MCF 10A (cell line): Measurements from ENCODE around the gene PARD3. TPM values are rescaled to one million over a fixed set of nuclear protein-coding genes. Genes with fewer than 3 reads are reported as not detected.

ENCODE experiments used
- BruUV-seq: library from RNA; stranded (reverse); fragments of 400-500 nt; replicated peaks from 2 replicates; lab custom pipeline; 2021; lab: Mats Ljungman, UMichigan
- CTCF ChIA-PET: fragments of 300-600 bp; sonication (Branson Sonifier 250); formaldehyde crosslinking; extraction: SDS; loops from one replicate; lab custom pipeline; 2021; ENCODE audit warnings: antibody characterized with exemption, inconsistent platforms; lab: Yijun Ruan, JAX
- POLR2A ChIA-PET: fragments of 300-600, 350-650 bp; sonication (Branson Sonifier 250); formaldehyde crosslinking; extraction: SDS; loops from one replicate; lab custom pipeline; 2020; ENCODE audit warnings: antibody characterized with exemption, inconsistent platforms; lab: Yijun Ruan, JAX
- DNase-seq: peaks from one replicate; pipeline ENCODE4 v3.0.0-alpha.2; 2018; ENCODE audit not compliant: unreplicated experiment
- H3K27ac Mint-ChIP-seq: one replicate; pipeline ENCODE4 v1.8.0; 2022; ENCODE audit warnings: mild to moderate bottlenecking, low read depth, mixed read lengths; ENCODE audit not compliant: unreplicated experiment
- H3K27me3 Mint-ChIP-seq: one replicate; pipeline ENCODE4 v1.8.0; 2022; ENCODE audit warnings: mixed read lengths; ENCODE audit not compliant: insufficient read depth, unreplicated experiment
- H3K36me3 Mint-ChIP-seq: one replicate; pipeline ENCODE4 v1.8.0; 2022; ENCODE audit warnings: mild to moderate bottlenecking, moderate library complexity, mixed read lengths; ENCODE audit not compliant: insufficient read depth, unreplicated experiment
- H3K4me1 Mint-ChIP-seq: one replicate; pipeline ENCODE4 v1.8.0; 2022; ENCODE audit warnings: mixed read lengths; ENCODE audit not compliant: insufficient read depth, unreplicated experiment
- H3K4me3 Mint-ChIP-seq: one replicate; pipeline ENCODE4 v1.8.0; 2022; ENCODE audit warnings: mild to moderate bottlenecking, moderate library complexity, mixed read lengths; ENCODE audit not compliant: unreplicated experiment
- H3K9me3 Mint-ChIP-seq: one replicate; pipeline ENCODE4 v1.8.0; 2022; ENCODE audit warnings: mixed read lengths; ENCODE audit not compliant: unreplicated experiment
- intact Hi-C: fragments of 100-400 bp; cut with micrococcal nuclease; formaldehyde crosslinking; loops from 2 replicates; pipeline ENCODE4 v1.14.1; 2022
- total RNA-seq: library from RNA; stranded (reverse); gene quantifications from 2 replicates; pipeline ENCODE4 v1.2.3, GENCODE V29; 2022
- TF ChIP-seq, protein P1 (sequence below): fragments of 200-600 bp; IDR thresholded peaks from one replicate; pipeline ENCODE4 v1.8.0; 2022; ENCODE audit warnings: antibody characterized with exemption, mild to moderate bottlenecking; ENCODE audit not compliant: unreplicated experiment

Gene PARD3
- total RNA-seq, 1 experiment from 2014 or later = 70.0 TPM

DNA sequence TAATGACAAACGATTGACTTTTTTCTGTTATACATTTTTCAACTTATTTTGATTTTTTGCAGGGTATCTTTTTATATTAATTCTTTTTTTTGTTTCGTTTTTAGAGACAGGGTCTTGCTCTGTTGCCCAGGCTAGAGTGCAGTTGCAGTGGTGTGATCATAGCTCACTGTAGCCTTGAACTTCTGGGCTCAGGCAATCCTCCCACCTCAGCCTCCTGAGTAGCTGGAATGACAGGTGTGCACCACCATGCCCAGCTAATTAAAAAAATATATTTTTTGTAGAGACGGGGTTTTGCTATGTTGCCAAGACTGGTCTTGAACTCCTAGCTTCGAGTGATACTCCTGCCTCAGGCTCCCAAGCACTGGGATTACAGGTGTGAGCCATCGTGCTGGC is 601.3 kb downstream of the PARD3 start:
- no peak overlapping the region for H3K4me3 Mint-ChIP-seq
- no TSS peak for BruUV-seq
- H3K9me3 Mint-ChIP-seq = no peaks in the 10 kb centered on the region
- peaks cover 12% of the 10 kb centered on the region for H3K36me3 Mint-ChIP-seq
- no peak for DNase-seq
- TF ChIP-seq, protein P1, sequence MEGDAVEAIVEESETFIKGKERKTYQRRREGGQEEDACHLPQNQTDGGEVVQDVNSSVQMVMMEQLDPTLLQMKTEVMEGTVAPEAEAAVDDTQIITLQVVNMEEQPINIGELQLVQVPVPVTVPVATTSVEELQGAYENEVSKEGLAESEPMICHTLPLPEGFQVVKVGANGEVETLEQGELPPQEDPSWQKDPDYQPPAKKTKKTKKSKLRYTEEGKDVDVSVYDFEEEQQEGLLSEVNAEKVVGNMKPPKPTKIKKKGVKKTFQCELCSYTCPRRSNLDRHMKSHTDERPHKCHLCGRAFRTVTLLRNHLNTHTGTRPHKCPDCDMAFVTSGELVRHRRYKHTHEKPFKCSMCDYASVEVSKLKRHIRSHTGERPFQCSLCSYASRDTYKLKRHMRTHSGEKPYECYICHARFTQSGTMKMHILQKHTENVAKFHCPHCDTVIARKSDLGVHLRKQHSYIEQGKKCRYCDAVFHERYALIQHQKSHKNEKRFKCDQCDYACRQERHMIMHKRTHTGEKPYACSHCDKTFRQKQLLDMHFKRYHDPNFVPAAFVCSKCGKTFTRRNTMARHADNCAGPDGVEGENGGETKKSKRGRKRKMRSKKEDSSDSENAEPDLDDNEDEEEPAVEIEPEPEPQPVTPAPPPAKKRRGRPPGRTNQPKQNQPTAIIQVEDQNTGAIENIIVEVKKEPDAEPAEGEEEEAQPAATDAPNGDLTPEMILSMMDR = no peak
- H3K27me3 Mint-ChIP-seq = no peaks in the 10 kb centered on the region
- no peak overlapping the region for H3K27ac Mint-ChIP-seq
- ChIA-PET CTCF (no interaction called here), POLR2A (interaction anchor here (0.8 kb wide), 1 partner anchor 64 kb away, joined by 3 read pairs; no protein-coding TSS in a partner anchor)
- intact Hi-C loops = no loop called here
- H3K4me1 Mint-ChIP-seq = no peaks in the 10 kb centered on the region

DNA sequence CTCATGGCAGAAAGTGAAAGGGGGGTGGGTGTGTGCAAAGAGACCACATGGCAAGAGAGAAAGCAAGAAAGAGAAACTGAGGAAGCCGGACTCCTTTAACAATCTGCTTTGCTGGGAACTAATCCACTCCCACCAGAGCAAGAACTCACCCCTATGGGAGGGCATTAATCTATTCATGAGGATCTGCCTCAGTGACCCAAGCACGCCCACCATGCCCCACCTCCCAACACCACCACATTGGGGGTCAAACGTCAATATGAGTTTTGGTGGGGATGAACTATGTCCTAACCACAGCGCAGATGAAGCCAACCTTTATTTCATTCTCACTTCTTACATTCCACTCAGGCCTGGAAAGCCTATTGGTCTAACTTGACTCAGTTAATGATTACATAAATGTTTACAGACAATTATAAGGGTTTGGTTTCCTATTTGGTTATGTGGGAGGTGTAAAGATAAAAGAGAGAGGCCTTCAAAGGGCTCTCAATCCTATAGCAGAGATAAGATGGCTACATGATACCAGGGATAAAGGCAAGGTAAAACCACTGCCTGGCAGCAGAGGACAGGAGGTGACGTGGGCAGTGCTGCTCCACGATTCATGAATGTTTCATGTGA is 601.8 kb downstream of the PARD3 start:
- TF ChIP-seq, protein P1 = no peak
- no peaks in the 10 kb centered on the region for H3K9me3 Mint-ChIP-seq
- no TSS peak for BruUV-seq
- intact Hi-C loops = no loop called here
- H3K27me3 Mint-ChIP-seq = no peaks in the 10 kb centered on the region
- no peak overlapping the region for H3K27ac Mint-ChIP-seq
- no peak overlapping the region for H3K4me3 Mint-ChIP-seq
- no peak for DNase-seq
- no peaks in the 10 kb centered on the region for H3K4me1 Mint-ChIP-seq
- CTCF ChIA-PET = no interaction called here
- peaks cover 12% of the 10 kb centered on the region for H3K36me3 Mint-ChIP-seq
- POLR2A ChIA-PET = interaction anchor here (0.8 kb wide), 1 partner anchor 64 kb away, joined by 3 read pairs; no protein-coding TSS in a partner anchor

DNA sequence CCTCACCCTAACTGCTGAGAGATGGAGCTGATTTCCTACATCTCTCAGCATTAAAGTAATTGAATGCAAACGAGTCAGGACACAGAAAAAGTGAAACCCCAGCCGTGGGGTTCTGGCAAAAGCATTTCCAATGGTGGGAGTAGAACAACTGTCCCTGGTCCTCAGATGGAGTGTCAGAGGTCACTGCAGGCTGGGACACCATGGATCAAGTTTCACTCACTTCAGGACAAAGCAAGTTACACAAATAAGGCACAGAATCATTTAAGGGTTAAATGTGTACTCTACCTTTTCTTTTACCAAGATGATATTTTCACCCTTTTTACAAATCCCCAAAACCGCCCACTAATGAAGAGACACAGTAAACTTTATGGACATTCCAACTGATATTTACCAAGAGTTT is 607.8 kb downstream of the PARD3 start:
- H3K36me3 Mint-ChIP-seq = peaks cover 6% of the 10 kb centered on the region
- no peak overlapping the region for H3K4me3 Mint-ChIP-seq
- no peak for DNase-seq
- BruUV-seq = no TSS peak
- H3K9me3 Mint-ChIP-seq = no peaks in the 10 kb centered on the region
- CTCF ChIA-PET = interaction anchor here (0.6 kb wide), 1 partner anchor 82 kb away, joined by 3 read pairs; no protein-coding TSS in a partner anchor
- no peaks in the 10 kb centered on the region for H3K27me3 Mint-ChIP-seq
- H3K27ac Mint-ChIP-seq = no peak overlapping the region
- TF ChIP-seq, protein P1 = no peak
- intact Hi-C loops = no loop called here
- POLR2A ChIA-PET = no interaction called here
- no peaks in the 10 kb centered on the region for H3K4me1 Mint-ChIP-seq

DNA sequence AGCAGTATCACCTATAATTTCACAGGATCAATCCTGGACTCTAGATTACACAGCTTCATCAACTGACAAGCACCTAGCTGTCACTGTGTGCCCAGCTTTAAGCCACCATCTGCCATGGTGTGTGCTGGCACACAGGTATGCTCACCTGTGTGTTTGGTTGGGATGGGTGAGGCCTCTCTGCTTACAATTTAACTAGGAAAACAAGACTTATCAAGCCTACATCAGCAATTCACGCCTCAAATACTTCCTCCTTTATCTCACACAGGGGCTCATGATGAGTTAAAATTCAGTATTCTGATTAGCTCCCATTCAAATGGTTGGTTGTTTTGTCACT is 608.2 kb downstream of the PARD3 start:
- ChIA-PET CTCF (interaction anchor here (0.6 kb wide), 1 partner anchor 83 kb away, joined by 3 read pairs; no protein-coding TSS in a partner anchor), POLR2A (no interaction called here)
- Mint-ChIP-seq H3K27ac (no peak overlapping the region), H3K27me3 (no peaks in the 10 kb centered on the region), H3K36me3 (peaks cover 6% of the 10 kb centered on the region), H3K9me3 (no peaks in the 10 kb centered on the region), H3K4me3 (no peak overlapping the region), H3K4me1 (no peaks in the 10 kb centered on the region)
- TF ChIP-seq, protein P1 = no peak
- DNase-seq = no peak
- BruUV-seq = no TSS peak
- intact Hi-C loops = no loop called here
